H9 (cell line): ENCODE data around the gene TSPO2. TPM values are rescaled to one million over a fixed set of nuclear protein-coding genes. Genes with fewer than 3 reads are reported as not detected.

ENCODE experiments used
- DNase-seq: peaks from one replicate; pipeline ENCODE4 v3.0.0-alpha.2; 2017
- H2AFZ ChIP-seq: one replicate; pipeline ENCODE4 v1.6.1; 2013; ENCODE audit warnings: mild to moderate bottlenecking, low read length, control low read depth, moderate library complexity
- H2AK5ac ChIP-seq: 2 replicates; pipeline ENCODE4 v1.6.1; 2013; ENCODE audit warnings: low read length, control low read depth, mixed read lengths; ENCODE audit not compliant: insufficient read length
- H2BK120ac ChIP-seq: one replicate; pipeline ENCODE4 v1.6.1; 2013; ENCODE audit warnings: low read depth, mild to moderate bottlenecking, low read length, control low read depth, inconsistent platforms; ENCODE audit not compliant: poor library complexity, severe bottlenecking
- H2BK12ac ChIP-seq: 2 replicates; pipeline ENCODE4 v1.6.1; 2013; ENCODE audit warnings: low read length, control low read depth, mixed read lengths, low read depth; ENCODE audit not compliant: insufficient read length
- H2BK15ac ChIP-seq: 2 replicates; pipeline ENCODE4 v1.6.1; 2013; ENCODE audit warnings: low read depth, low read length, control low read depth
- H2BK20ac ChIP-seq: one replicate; pipeline ENCODE4 v1.6.1; 2013; ENCODE audit warnings: low read depth, mild to moderate bottlenecking, low read length, control low read depth, inconsistent platforms; ENCODE audit not compliant: poor library complexity, severe bottlenecking
- H2BK5ac ChIP-seq: 2 replicates; pipeline ENCODE4 v1.6.1; 2013; ENCODE audit warnings: low read length, control low read depth, mixed read lengths; ENCODE audit not compliant: insufficient read length
- H3K14ac ChIP-seq: 2 replicates; pipeline ENCODE4 v1.6.1; 2013; ENCODE audit warnings: low read length, control low read depth; ENCODE audit not compliant: insufficient read depth
- H3K18ac ChIP-seq: 2 replicates; pipeline ENCODE4 v1.6.1; 2013; ENCODE audit warnings: low read depth, mild to moderate bottlenecking, mixed read lengths, low read length, control low read depth; ENCODE audit not compliant: insufficient read length
- H3K23ac ChIP-seq: 2 replicates; pipeline ENCODE4 v1.6.1; 2013; ENCODE audit warnings: low read length, control low read depth, mixed read lengths, low read depth; ENCODE audit not compliant: insufficient read length
- H3K23me2 ChIP-seq: 2 replicates; pipeline ENCODE4 v1.6.1; 2013; ENCODE audit warnings: low read depth, mild to moderate bottlenecking, mixed read lengths, low read length, control low read depth; ENCODE audit not compliant: insufficient read length, poor library complexity, severe bottlenecking
- H3K27ac ChIP-seq: 2 replicates; pipeline ENCODE4 v1.5.1; 2013; ENCODE audit warnings: low read length, control low read depth, mixed read lengths, low read depth; ENCODE audit not compliant: insufficient read length
- H3K27me3 ChIP-seq: 2 replicates; pipeline ENCODE4 v1.6.1; 2013; ENCODE audit warnings: low read length, control low read depth, inconsistent platforms; ENCODE audit not compliant: insufficient read depth
- H3K4ac ChIP-seq: 2 replicates; pipeline ENCODE4 v1.6.1; 2013; ENCODE audit warnings: low read depth, mild to moderate bottlenecking, control low read depth, inconsistent platforms, low read length, moderate library complexity
- H3K4me1 ChIP-seq: 2 replicates; pipeline ENCODE4 v1.6.1; 2013; ENCODE audit warnings: low read length, control low read depth, inconsistent platforms; ENCODE audit not compliant: insufficient read depth
- H3K4me2 ChIP-seq: 2 replicates; pipeline ENCODE4 v1.6.1; 2013; ENCODE audit warnings: low read length, control low read depth, mixed read lengths; ENCODE audit not compliant: insufficient read length, insufficient read depth
- H3K56ac ChIP-seq: 2 replicates; pipeline ENCODE4 v1.6.1; 2013; ENCODE audit warnings: low read depth, mild to moderate bottlenecking, mixed read lengths, low read length, control low read depth; ENCODE audit not compliant: insufficient read length
- H3K79me1 ChIP-seq: 2 replicates; pipeline ENCODE4 v1.6.1; 2013; ENCODE audit warnings: low read depth, mild to moderate bottlenecking, moderate library complexity, low read length, control low read depth, inconsistent platforms; ENCODE audit not compliant: insufficient read depth, poor library complexity, severe bottlenecking
- H3K79me2 ChIP-seq: 2 replicates; pipeline ENCODE4 v1.6.1; 2013; ENCODE audit warnings: low read length, control low read depth, inconsistent platforms; ENCODE audit not compliant: insufficient read depth
- H3K9ac ChIP-seq: 2 replicates; pipeline ENCODE4 v1.6.1; 2013; ENCODE audit warnings: low read length, control low read depth, mixed read lengths; ENCODE audit not compliant: insufficient read length; ENCODE audit errors: extremely low read depth
- H3K9me3 ChIP-seq: one replicate; pipeline ENCODE4 v1.6.1; 2013; ENCODE audit warnings: low read depth, low read length, inconsistent platforms; ENCODE audit not compliant: control insufficient read depth
- H3T11ph ChIP-seq: one replicate; pipeline ENCODE4 v1.6.1; 2013; ENCODE audit warnings: mild to moderate bottlenecking, low read length, control low read depth, inconsistent platforms
- H4K20me1 ChIP-seq: one replicate; pipeline ENCODE4 v1.6.1; 2013; ENCODE audit not compliant: control insufficient read depth, insufficient read length, insufficient read depth
- H4K5ac ChIP-seq: 2 replicates; pipeline ENCODE4 v1.6.1; 2013; ENCODE audit warnings: low read depth, mild to moderate bottlenecking, mixed read lengths, low read length, control low read depth; ENCODE audit not compliant: insufficient read length
- H4K8ac ChIP-seq: replicated peaks from 2 replicates; pipeline ENCODE4 v1.6.1; 2013; ENCODE audit warnings: low read length, control low read depth, mixed read lengths, low read depth; ENCODE audit not compliant: insufficient read length
- H4K91ac ChIP-seq: 2 replicates; pipeline ENCODE4 v1.6.1; 2013; ENCODE audit warnings: low read depth, mild to moderate bottlenecking, moderate library complexity, mixed read lengths, low read length, control low read depth; ENCODE audit not compliant: insufficient read length
- H3K27ac Mint-ChIP-seq, 3 experiments: 2 replicates in 2 of 3; 3 replicates in 1 of 3; pipeline ENCODE4 v1.8.0; 2020 to 2021; ENCODE audit warnings: mixed read lengths in 3 of 3, mild to moderate bottlenecking in 1 of 3, moderate library complexity in 1 of 3
- H3K27me3 Mint-ChIP-seq: 2 replicates; pipeline ENCODE4 v1.8.0; 2021; ENCODE audit warnings: low read depth, mild to moderate bottlenecking, moderate library complexity, mixed read lengths
- H3K36me3 Mint-ChIP-seq, 3 experiments: 2 replicates in 2 of 3; 3 replicates in 1 of 3; pipeline ENCODE4 v1.8.0; 2020 to 2021; ENCODE audit warnings: low read depth in 3 of 3, mixed read lengths in 3 of 3; ENCODE audit not compliant: insufficient read depth in 1 of 3
- H3K4me1 Mint-ChIP-seq, 2 experiments: 2 replicates each; pipeline ENCODE4 v1.8.0; 2020; ENCODE audit warnings: mixed read lengths in 2 of 2
- H3K4me3 Mint-ChIP-seq, 2 experiments: 2 replicates in 1 of 2; 3 replicates in 1 of 2; pipeline ENCODE4 v1.8.0; 2020 to 2021; ENCODE audit warnings: mild to moderate bottlenecking in 2 of 2, mixed read lengths in 2 of 2, moderate library complexity in 1 of 2
- H3K9me3 Mint-ChIP-seq, 2 experiments: 2 replicates in 1 of 2; 3 replicates in 1 of 2; pipeline ENCODE4 v1.8.0; 2020; ENCODE audit warnings: mild to moderate bottlenecking in 2 of 2, mixed read lengths in 2 of 2, moderate library complexity in 1 of 2
- CTCF ChIP-seq: fragments of 200-600 bp; sonication (generic); conservative IDR thresholded peaks from 3 replicates; pipeline ENCODE4 v1.8.0; 2021; ENCODE audit warnings: antibody characterized with exemption, mild to moderate bottlenecking
- total RNA-seq: library from RNA; stranded (reverse); gene quantifications from 2 replicates; pipeline ENCODE4 v1.2.1, GENCODE V29; 2021

Gene TSPO2
- total RNA-seq, 1 experiment from 2014 or later = not detected

- Histone ChIP-seq H3K79me1 (no peaks in the 10 kb centered on the region), H3K18ac (no peak overlapping the region), H2BK20ac (no peak overlapping the region), H2AK5ac (no peak overlapping the region), H3K56ac (no peak overlapping the region), H3K4me1 (no peaks in the 10 kb centered on the region; the same call in 1 of the 2 replicates), H4K20me1 (no peaks in the 10 kb centered on the region), H2BK120ac (no peak overlapping the region), H3K23me2 (no peaks in the 10 kb centered on the region), H3K23ac (no peak overlapping the region), H3K9me3 (no peaks in the 10 kb centered on the region), H2BK12ac (no peak overlapping the region), H3K4me2 (no peak overlapping the region), H3T11ph (no peak overlapping the region), H3K27me3 (no peaks in the 10 kb centered on the region), H3K79me2 (no peaks in the 10 kb centered on the region), H2BK5ac (no peak overlapping the region), H2BK15ac (no peak overlapping the region), H4K5ac (no peak overlapping the region), H3K27ac (no peak overlapping the region), H3K9ac (no peak overlapping the region), H2AFZ (no peak overlapping the region), H3K14ac (no peak overlapping the region), H4K91ac (no peak overlapping the region), H3K4ac (no peak overlapping the region), H4K8ac (no peak overlapping the region)
- H3K4me1 Mint-ChIP-seq = peaks cover 9 to 12% of the 10 kb centered on the region in 2 experiments
- no peak for DNase-seq
- H3K9me3 Mint-ChIP-seq = no peaks in the 10 kb centered on the region
- no peak overlapping the region for H3K27ac Mint-ChIP-seq
- H3K4me3 Mint-ChIP-seq = no peak overlapping the region
- H3K27me3 Mint-ChIP-seq = no peaks in the 10 kb centered on the region; the same call in 1 of the 2 replicates
- 0 out of 7 replicates have a peak, but pooled peaks cover 0 to 4% (median 0%) of the 10 kb centered on the region in 3 experiments for H3K36me3 Mint-ChIP-seq
- TF ChIP-seq CTCF = no peak
These were observed 20.0 kb upstream of the TSPO2 start for GRCh38 chr6:41022294-41022693.
